HEK293 (cell line): ENCODE results near the gene SEMA4D.

Source experiments
- CTCF ChIA-PET: fragments of 350-600 bp; formaldehyde crosslinking; extraction: SDS; loops from one replicate; lab custom pipeline; 2021; ENCODE audit warnings: antibody characterized with exemption; lab: Yijun Ruan, JAX
- POLR2A ChIA-PET: fragments of 300-600 bp; formaldehyde crosslinking; extraction: SDS; loops from one replicate; lab custom pipeline; 2020; ENCODE audit warnings: antibody characterized with exemption, inconsistent platforms; lab: Yijun Ruan, JAX
- H3K27ac ChIP-seq: fragments of 200-500 bp; sonication (Bioruptor generic); 2 replicates; pipeline ENCODE4 v1.5.1; 2014; ENCODE audit warnings: low read depth, low read length, control low read depth, inconsistent platforms; ENCODE audit errors: extremely low read depth
- H3K36me3 ChIP-seq, 2 experiments: fragments of 200-500 bp in 1 of 2; sonication (Bioruptor generic) in 1 of 2; 1 replicate in 1 of 2; 2 replicates in 1 of 2; pipeline ENCODE4 v1.5.1; 2014 to 2017; ENCODE audit warnings: inconsistent platforms in 2 of 2, low read length in 2 of 2; ENCODE audit not compliant: control insufficient read depth in 2 of 2, insufficient read depth in 1 of 2
- H3K4me1 ChIP-seq: fragments of 200-500 bp; sonication (Bioruptor generic); 2 replicates; pipeline ENCODE4 v1.5.1; 2014; ENCODE audit warnings: mild to moderate bottlenecking, low read length, inconsistent platforms; ENCODE audit not compliant: control insufficient read depth, insufficient read depth
- H3K4me3 ChIP-seq: 2 replicates; pipeline ENCODE4 v1.5.1; 2011; ENCODE audit warnings: low read depth, mild to moderate bottlenecking, control low read depth, low read length, moderate library complexity
- H3K9me3 ChIP-seq: fragments of 200-500 bp; sonication (Bioruptor generic); 2 replicates; pipeline ENCODE4 v1.5.1; 2014; ENCODE audit warnings: low read depth, low read length, inconsistent platforms; ENCODE audit not compliant: control insufficient read depth, insufficient read depth
- HOXA7 ChIP-seq: sonication (generic); formaldehyde crosslinking; IDR thresholded peaks from 2 replicates; pipeline ENCODE4 v1.8.1; 2022; ENCODE audit warnings: missing genetic modification reagents, borderline replicate concordance
- KLF1 ChIP-seq: fragments of 450-650 bp; formaldehyde crosslinking; IDR thresholded peaks from 2 replicates; pipeline ENCODE4 v1.5.1; 2016; ENCODE audit warnings: missing biosample characterization, missing genetic modification characterization
- PRDM1 ChIP-seq: fragments of 450-650 bp; formaldehyde crosslinking; IDR thresholded peaks from 2 replicates; pipeline ENCODE4; 2016; ENCODE audit warnings: missing biosample characterization, missing genetic modification characterization
- SCRT2 ChIP-seq: fragments of 450-650 bp; formaldehyde crosslinking; IDR thresholded peaks from 2 replicates; pipeline ENCODE4 v1.5.1; 2016; ENCODE audit warnings: missing biosample characterization, missing genetic modification characterization
- TCF7L2 ChIP-seq: IDR thresholded peaks from 2 replicates; pipeline ENCODE4 v1.6.1; 2011; ENCODE audit warnings: low read depth, mild to moderate bottlenecking, inconsistent platforms, low read length, moderate library complexity, borderline replicate concordance
- ZEB2 ChIP-seq: fragments of 450-650 bp; formaldehyde crosslinking; IDR thresholded peaks from 2 replicates; pipeline ENCODE4 v1.5.1; 2016; ENCODE audit warnings: missing biosample characterization, missing genetic modification characterization
- ZNF112 ChIP-seq: fragments of 450-650 bp; formaldehyde crosslinking; IDR thresholded peaks from 2 replicates; pipeline ENCODE4 v1.5.0; 2017; ENCODE audit warnings: missing biosample characterization, missing genetic modification characterization
- ZNF16 ChIP-seq: fragments of 450-650 bp; formaldehyde crosslinking; IDR thresholded peaks from 2 replicates; pipeline ENCODE4 v1.5.1; 2016; ENCODE audit warnings: low read depth, missing biosample characterization, missing genetic modification characterization
- ZNF274 ChIP-seq, 2 experiments: fragments of 200-500 bp in 1 of 2; fragments of 450-650 bp in 1 of 2; sonication (Bioruptor generic) in 1 of 2; formaldehyde crosslinking in 1 of 2; IDR thresholded peaks; 2 replicates each; pipeline versions ENCODE4 v1.5.1 to v1.6.1; 2014 to 2016; ENCODE audit warnings: borderline replicate concordance in 1 of 2, inconsistent platforms in 1 of 2, low read length in 1 of 2, missing biosample characterization in 1 of 2, missing genetic modification characterization in 1 of 2
- ZNF423 ChIP-seq: fragments of 450-650 bp; formaldehyde crosslinking; IDR thresholded peaks from 2 replicates; pipeline ENCODE4 v1.5.1; 2016; ENCODE audit warnings: missing biosample characterization, missing genetic modification characterization
- ZNF514 ChIP-seq: fragments of 450-650 bp; formaldehyde crosslinking; IDR thresholded peaks from 2 replicates; pipeline ENCODE4 v1.5.1; 2016; ENCODE audit warnings: missing biosample characterization, missing genetic modification characterization
- ZNF561 ChIP-seq: fragments of 450-650 bp; IDR thresholded peaks from 2 replicates; pipeline ENCODE4 v1.5.1; 2018; ENCODE audit warnings: missing biosample characterization, missing genetic modification characterization, borderline replicate concordance
- ZNF629 ChIP-seq: fragments of 450-650 bp; formaldehyde crosslinking; IDR thresholded peaks from 2 replicates; pipeline ENCODE4 v1.5.1; 2017; ENCODE audit warnings: missing biosample characterization, missing genetic modification characterization
- ZNF670 ChIP-seq: fragments of 450-650 bp; formaldehyde crosslinking; IDR thresholded peaks from 2 replicates; pipeline ENCODE4 v1.5.1; 2016; ENCODE audit warnings: missing biosample characterization, missing genetic modification characterization, low read depth
- ZNF830 ChIP-seq: fragments of 450-650 bp; IDR thresholded peaks from 2 replicates; pipeline ENCODE4 v1.5.0; 2018; ENCODE audit warnings: missing biosample characterization, missing genetic modification characterization, low read depth, mild to moderate bottlenecking, moderate library complexity
- TF ChIP-seq, protein P1 (sequence below): fragments of 450-650 bp; formaldehyde crosslinking; IDR thresholded peaks from 2 replicates; pipeline ENCODE4; 2016; ENCODE audit warnings: missing biosample characterization, missing genetic modification characterization
- TF ChIP-seq, protein P2 (sequence below): fragments of 450-650 bp; formaldehyde crosslinking; IDR thresholded peaks from 2 replicates; pipeline ENCODE4 v1.5.1; 2017; ENCODE audit warnings: missing biosample characterization, missing genetic modification characterization
- TF ChIP-seq, protein P3 (sequence below): fragments of 450-650 bp; formaldehyde crosslinking; IDR thresholded peaks from 2 replicates; pipeline ENCODE4 v1.5.1; 2016; ENCODE audit warnings: missing biosample characterization, missing genetic modification characterization
- TF ChIP-seq, protein P4 (sequence below): fragments of 450-650 bp; formaldehyde crosslinking; IDR thresholded peaks from 2 replicates; pipeline ENCODE4 v1.5.1; 2016; ENCODE audit warnings: missing biosample characterization, missing genetic modification characterization
- TF ChIP-seq, protein P5 (sequence below): fragments of 450-650 bp; formaldehyde crosslinking; IDR thresholded peaks from 2 replicates; pipeline ENCODE4 v1.5.1; 2016; ENCODE audit warnings: missing biosample characterization, missing genetic modification characterization
- TF ChIP-seq, protein P6 (sequence below): fragments of 450-650 bp; formaldehyde crosslinking; optimal IDR thresholded peaks from 2 replicates; pipeline ENCODE3; 2016; ENCODE audit warnings: missing biosample characterization, mild to moderate bottlenecking, missing genetic modification characterization

Gene SEMA4D

DNA sequence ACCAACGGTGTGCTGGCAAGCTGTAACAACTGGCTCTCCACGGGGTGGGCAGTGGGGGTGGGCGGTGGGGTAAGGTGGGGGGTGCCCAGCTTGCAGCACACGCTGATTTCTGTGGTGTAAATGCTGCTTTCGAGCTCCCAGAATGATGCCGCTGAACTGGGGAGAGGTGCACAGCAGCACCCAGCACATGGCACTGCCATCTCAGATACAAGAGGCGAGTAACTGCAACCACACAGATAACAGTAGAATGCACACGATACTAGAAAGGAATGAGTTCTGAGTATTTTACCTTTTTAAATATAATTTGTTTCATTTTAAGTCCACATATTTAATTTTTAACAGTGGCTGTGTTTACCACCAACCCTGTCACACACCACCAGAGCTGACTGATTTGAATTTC lies 87.9 kb downstream of the SEMA4D start:
- Histone ChIP-seq H3K27ac (no peak overlapping the region), H3K36me3 (peaks cover 0 to 10% of the 10 kb centered on the region in 2 experiments; a peak in 1 of 3 replicates), H3K4me3 (no peak overlapping the region), H3K4me1 (no peaks in the 10 kb centered on the region), H3K9me3 (no peaks in the 10 kb centered on the region)
- ChIA-PET CTCF (interaction anchor here (0.5 to 1.9 kb wide), 9 partner anchors 13 to 1650 kb away, joined by 3 to 11 read pairs (median 3); no protein-coding TSS in a partner anchor), POLR2A (no interaction called here)
- TF ChIP-seq, protein P1, sequence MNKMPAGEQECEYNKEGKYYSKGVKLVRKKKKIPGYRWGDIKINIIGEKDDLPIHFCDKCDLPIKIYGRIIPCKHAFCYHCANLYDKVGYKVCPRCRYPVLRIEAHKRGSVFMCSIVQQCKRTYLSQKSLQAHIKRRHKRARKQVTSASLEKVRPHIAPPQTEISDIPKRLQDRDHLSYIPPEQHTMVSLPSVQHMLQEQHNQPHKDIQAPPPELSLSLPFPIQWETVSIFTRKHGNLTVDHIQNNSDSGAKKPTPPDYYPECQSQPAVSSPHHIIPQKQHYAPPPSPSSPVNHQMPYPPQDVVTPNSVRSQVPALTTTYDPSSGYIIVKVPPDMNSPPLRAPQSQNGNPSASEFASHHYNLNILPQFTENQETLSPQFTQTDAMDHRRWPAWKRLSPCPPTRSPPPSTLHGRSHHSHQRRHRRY (tag by site-specific recombination) = no peak
- no peak for TF ChIP-seq ZNF629 (tag by site-specific recombination)
- TF ChIP-seq, protein P2, sequence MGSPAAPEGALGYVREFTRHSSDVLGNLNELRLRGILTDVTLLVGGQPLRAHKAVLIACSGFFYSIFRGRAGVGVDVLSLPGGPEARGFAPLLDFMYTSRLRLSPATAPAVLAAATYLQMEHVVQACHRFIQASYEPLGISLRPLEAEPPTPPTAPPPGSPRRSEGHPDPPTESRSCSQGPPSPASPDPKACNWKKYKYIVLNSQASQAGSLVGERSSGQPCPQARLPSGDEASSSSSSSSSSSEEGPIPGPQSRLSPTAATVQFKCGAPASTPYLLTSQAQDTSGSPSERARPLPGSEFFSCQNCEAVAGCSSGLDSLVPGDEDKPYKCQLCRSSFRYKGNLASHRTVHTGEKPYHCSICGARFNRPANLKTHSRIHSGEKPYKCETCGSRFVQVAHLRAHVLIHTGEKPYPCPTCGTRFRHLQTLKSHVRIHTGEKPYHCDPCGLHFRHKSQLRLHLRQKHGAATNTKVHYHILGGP (tag by site-specific recombination) = no peak
- TF ChIP-seq, protein P3, sequence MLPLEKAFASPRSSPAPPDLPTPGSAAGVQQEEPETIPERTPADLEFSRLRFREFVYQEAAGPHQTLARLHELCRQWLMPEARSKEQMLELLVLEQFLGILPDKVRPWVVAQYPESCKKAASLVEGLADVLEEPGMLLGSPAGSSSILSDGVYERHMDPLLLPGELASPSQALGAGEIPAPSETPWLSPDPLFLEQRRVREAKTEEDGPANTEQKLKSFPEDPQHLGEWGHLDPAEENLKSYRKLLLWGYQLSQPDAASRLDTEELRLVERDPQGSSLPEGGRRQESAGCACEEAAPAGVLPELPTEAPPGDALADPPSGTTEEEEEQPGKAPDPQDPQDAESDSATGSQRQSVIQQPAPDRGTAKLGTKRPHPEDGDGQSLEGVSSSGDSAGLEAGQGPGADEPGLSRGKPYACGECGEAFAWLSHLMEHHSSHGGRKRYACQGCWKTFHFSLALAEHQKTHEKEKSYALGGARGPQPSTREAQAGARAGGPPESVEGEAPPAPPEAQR = no peak
- no peak for TF ChIP-seq ZNF514 (tag by site-specific recombination)
- TF ChIP-seq ZEB2 (tag by site-specific recombination) = no peak
- TF ChIP-seq, protein P4, sequence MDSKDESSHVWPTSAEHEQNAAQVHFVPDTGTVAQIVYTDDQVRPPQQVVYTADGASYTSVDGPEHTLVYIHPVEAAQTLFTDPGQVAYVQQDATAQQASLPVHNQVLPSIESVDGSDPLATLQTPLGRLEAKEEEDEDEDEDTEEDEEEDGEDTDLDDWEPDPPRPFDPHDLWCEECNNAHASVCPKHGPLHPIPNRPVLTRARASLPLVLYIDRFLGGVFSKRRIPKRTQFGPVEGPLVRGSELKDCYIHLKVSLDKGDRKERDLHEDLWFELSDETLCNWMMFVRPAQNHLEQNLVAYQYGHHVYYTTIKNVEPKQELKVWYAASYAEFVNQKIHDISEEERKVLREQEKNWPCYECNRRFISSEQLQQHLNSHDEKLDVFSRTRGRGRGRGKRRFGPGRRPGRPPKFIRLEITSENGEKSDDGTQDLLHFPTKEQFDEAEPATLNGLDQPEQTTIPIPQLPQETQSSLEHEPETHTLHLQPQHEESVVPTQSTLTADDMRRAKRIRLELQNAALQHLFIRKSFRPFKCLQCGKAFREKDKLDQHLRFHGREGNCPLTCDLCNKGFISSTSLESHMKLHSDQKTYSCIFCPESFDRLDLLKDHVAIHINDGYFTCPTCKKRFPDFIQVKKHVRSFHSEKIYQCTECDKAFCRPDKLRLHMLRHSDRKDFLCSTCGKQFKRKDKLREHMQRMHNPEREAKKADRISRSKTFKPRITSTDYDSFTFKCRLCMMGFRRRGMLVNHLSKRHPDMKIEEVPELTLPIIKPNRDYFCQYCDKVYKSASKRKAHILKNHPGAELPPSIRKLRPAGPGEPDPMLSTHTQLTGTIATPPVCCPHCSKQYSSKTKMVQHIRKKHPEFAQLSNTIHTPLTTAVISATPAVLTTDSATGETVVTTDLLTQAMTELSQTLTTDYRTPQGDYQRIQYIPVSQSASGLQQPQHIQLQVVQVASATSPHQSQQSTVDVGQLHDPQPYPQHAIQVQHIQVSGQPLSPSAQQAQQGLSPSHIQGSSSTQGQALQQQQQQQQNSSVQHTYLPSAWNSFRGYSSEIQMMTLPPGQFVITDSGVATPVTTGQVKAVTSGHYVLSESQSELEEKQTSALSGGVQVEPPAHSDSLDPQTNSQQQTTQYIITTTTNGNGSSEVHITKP (tag by site-specific recombination) = no peak
- no peak for TF ChIP-seq HOXA7 (CRISPR knock-in tag)
- TF ChIP-seq ZNF274 (IDR thresholded peaks at IDR 0.05; ENCODE audit: low read length) = no peak
- TF ChIP-seq ZNF274 (tag by site-specific recombination; IDR thresholded peaks at IDR 0.05; ENCODE audit: borderline replicate concordance) = no peak
- TF ChIP-seq ZNF16 (tag by site-specific recombination) = no peak
- no peak for TF ChIP-seq ZNF561
- TF ChIP-seq, protein P5, sequence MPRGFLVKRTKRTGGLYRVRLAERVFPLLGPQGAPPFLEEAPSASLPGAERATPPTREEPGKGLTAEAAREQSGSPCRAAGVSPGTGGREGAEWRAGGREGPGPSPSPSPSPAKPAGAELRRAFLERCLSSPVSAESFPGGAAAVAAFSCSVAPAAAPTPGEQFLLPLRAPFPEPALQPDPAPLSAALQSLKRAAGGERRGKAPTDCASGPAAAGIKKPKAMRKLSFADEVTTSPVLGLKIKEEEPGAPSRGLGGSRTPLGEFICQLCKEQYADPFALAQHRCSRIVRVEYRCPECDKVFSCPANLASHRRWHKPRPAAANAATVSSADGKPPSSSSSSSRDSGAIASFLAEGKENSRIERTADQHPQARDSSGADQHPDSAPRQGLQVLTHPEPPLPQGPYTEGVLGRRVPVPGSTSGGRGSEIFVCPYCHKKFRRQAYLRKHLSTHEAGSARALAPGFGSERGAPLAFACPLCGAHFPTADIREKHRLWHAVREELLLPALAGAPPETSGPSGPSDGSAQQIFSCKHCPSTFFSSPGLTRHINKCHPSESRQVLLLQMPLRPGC (tag by site-specific recombination) = no peak
- TF ChIP-seq ZNF830 (tag by site-specific recombination) = no peak

DNA sequence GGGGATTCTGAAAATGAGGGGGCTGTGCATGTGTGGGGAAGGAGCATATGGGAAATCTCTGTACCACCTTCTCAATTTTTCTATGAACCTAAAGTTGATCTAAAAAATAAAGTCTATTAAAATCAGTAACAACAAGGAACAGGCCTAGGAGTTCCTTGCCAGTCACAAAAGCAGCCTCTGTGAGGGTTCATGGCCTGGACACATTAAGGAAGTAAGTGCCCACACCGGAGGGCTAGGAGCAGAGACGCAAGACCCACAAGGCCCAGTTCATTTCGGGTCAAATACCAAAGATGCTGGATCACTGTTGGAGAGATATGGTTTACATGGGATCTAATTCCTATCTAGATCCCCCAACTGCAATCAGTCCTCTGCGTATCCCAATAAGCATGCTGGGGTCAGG lies 88.4 kb downstream of the SEMA4D start:
- Histone ChIP-seq H3K9me3 (no peaks in the 10 kb centered on the region), H3K4me1 (no peaks in the 10 kb centered on the region), H3K4me3 (no peak overlapping the region), H3K27ac (no peak overlapping the region), H3K36me3 (peaks cover 0 to 10% of the 10 kb centered on the region in 2 experiments; a peak in 1 of 3 replicates)
- ChIA-PET CTCF (interaction anchor here (0.5 to 1.9 kb wide), 3 partner anchors 20 to 140 kb away, joined by 3 to 11 read pairs (median 3); no protein-coding TSS in a partner anchor), POLR2A (no interaction called here)
- no peak for TF ChIP-seq TCF7L2
- no peak for TF ChIP-seq KLF1 (tag by site-specific recombination)
- TF ChIP-seq, protein P6, sequence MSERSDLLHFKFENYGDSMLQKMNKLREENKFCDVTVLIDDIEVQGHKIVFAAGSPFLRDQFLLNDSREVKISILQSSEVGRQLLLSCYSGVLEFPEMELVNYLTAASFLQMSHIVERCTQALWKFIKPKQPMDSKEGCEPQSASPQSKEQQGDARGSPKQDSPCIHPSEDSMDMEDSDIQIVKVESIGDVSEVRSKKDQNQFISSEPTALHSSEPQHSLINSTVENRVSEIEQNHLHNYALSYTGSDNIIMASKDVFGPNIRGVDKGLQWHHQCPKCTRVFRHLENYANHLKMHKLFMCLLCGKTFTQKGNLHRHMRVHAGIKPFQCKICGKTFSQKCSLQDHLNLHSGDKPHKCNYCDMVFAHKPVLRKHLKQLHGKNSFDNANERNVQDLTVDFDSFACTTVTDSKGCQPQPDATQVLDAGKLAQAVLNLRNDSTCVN (tag by site-specific recombination) = no peak
- no peak for TF ChIP-seq SCRT2 (tag by site-specific recombination)
- TF ChIP-seq PRDM1 (tag by site-specific recombination) = no peak
- no peak for TF ChIP-seq ZNF670 (tag by site-specific recombination)
- TF ChIP-seq ZNF423 (tag by site-specific recombination) = no peak
- no peak for TF ChIP-seq ZNF112 (tag by site-specific recombination)
